CD4-positive, alpha-beta memory T cell (primary cell): ENCODE measurements around the gene CDK11A. TPM values are rescaled to one million over a fixed set of nuclear protein-coding genes. Genes with fewer than 3 reads are reported as not detected.
A peak's percentile ranks its signal among the peaks of the same experiment; 100 is the strongest.
"Not testable (repeated sequence)": the region's sequence is repeated elsewhere in the genome, so short reads cannot be mapped to it uniquely, and the experiment has no call there.

ENCODE experiments used
- CTCF ChIA-PET: fragments of 350-600 bp; sonication (Branson Sonifier 250); formaldehyde crosslinking; loops from one replicate; lab custom pipeline; 2021; ENCODE audit warnings: inconsistent platforms; ENCODE audit not compliant: partially characterized antibody; lab: Charles Lee
- POLR2A ChIA-PET: fragments of 350-600 bp; sonication (Branson Sonifier 250); formaldehyde crosslinking; loops from one replicate; lab custom pipeline; 2021; ENCODE audit not compliant: partially characterized antibody; lab: Charles Lee
- DNase-seq, 5 donors: peaks; one replicate each; pipeline versions ENCODE4 v3.0.0 to v3.0.0-alpha.2; 2020 to 2022; ENCODE audit warnings: mixed read lengths in 1 of 5
- H3K27ac ChIP-seq: one replicate; pipeline ENCODE4 v1.7.0; 2013; ENCODE audit warnings: low read depth, low read length
- H3K27me3 ChIP-seq: 2 replicates; pipeline ENCODE4 v1.7.0; 2013; ENCODE audit warnings: mild to moderate bottlenecking, low read length, moderate library complexity; ENCODE audit not compliant: insufficient read depth
- H3K36me3 ChIP-seq: 2 replicates; pipeline ENCODE4 v1.7.0; 2013; ENCODE audit warnings: mild to moderate bottlenecking, low read length, moderate library complexity; ENCODE audit not compliant: insufficient read depth
- H3K4me1 ChIP-seq: 2 replicates; pipeline ENCODE4 v1.7.0; 2013; ENCODE audit warnings: mild to moderate bottlenecking, low read length, moderate library complexity; ENCODE audit not compliant: insufficient read depth
- H3K4me3 ChIP-seq, 2 donors: one replicate each; pipeline ENCODE4 v1.7.0; 2013; ENCODE audit warnings: low read length in 2 of 2, mild to moderate bottlenecking in 1 of 2
- H3K9me3 ChIP-seq, 2 donors: one replicate each; pipeline ENCODE4 v1.7.0; 2013; ENCODE audit warnings: low read length in 2 of 2, control low read depth in 1 of 2; ENCODE audit not compliant: control insufficient read depth in 1 of 2
- H3K27ac Mint-ChIP-seq, 7 donors: one replicate each; pipeline ENCODE4 v1.8.0; 2020 to 2021; ENCODE audit warnings: mixed read lengths in 7 of 7, mild to moderate bottlenecking in 6 of 7, inconsistent platforms in 3 of 7, moderate library complexity in 3 of 7
- H3K27me3 Mint-ChIP-seq, 2 donors: one replicate each; pipeline ENCODE4 v1.8.0; 2020 to 2021; ENCODE audit warnings: mixed read lengths in 2 of 2
- H3K36me3 Mint-ChIP-seq, 2 donors: one replicate each; pipeline ENCODE4 v1.8.0; 2020 to 2021; ENCODE audit warnings: mixed read lengths in 2 of 2, inconsistent platforms in 1 of 2, mild to moderate bottlenecking in 1 of 2
- H3K4me1 Mint-ChIP-seq, 4 donors: one replicate each; pipeline ENCODE4 v1.8.0; 2020 to 2021; ENCODE audit warnings: mixed read lengths in 4 of 4, mild to moderate bottlenecking in 1 of 4
- H3K4me3 Mint-ChIP-seq, 8 donors: one replicate each; pipeline ENCODE4 v1.8.0; 2020 to 2021; ENCODE audit warnings: mixed read lengths in 8 of 8, mild to moderate bottlenecking in 7 of 8, moderate library complexity in 6 of 8, inconsistent platforms in 3 of 8
- H3K9me3 Mint-ChIP-seq, 8 donors: one replicate each; pipeline ENCODE4 v1.8.0; 2020 to 2021; ENCODE audit warnings: mixed read lengths in 8 of 8, mild to moderate bottlenecking in 5 of 8, inconsistent platforms in 3 of 8, moderate library complexity in 1 of 8
- intact Hi-C: fragments of 100-400 bp; cut with micrococcal nuclease; formaldehyde crosslinking; loops from one replicate; pipeline ENCODE4 v1.15.1; 2023
- polyA plus RNA-seq, 2 donors: library from polyadenylated mRNA; unstranded; fragments of 300-500 nt; fragmentation: Illumina TruSeq; gene quantifications; one replicate each; pipeline ENCODE4 v1.2.3, GENCODE V29; 2021
- total RNA-seq, 2 experiments: library from RNA; stranded (reverse); gene quantifications; one replicate each; pipeline ENCODE4 v1.2.3, GENCODE V29; 2021

Gene CDK11A
- total and polyA plus RNA-seq, 4 experiments from 2014 or later, result 7.2 to 162 (median 86.1) TPM

GRCh38 chr1:1702506-1702905 is 21.7 kb downstream of the CDK11A start:
- H3K27ac Mint-ChIP-seq, POLR2A ChIA-PET, H3K4me3 Mint-ChIP-seq: not testable (repeated sequence)

GRCh38 chr1:1700557-1700956 is 23.6 kb downstream of the CDK11A start:
- H3K27ac Mint-ChIP-seq, H3K9me3 ChIP-seq, H3K4me3 ChIP-seq, H3K9me3 Mint-ChIP-seq, H3K4me1 ChIP-seq, intact Hi-C loops, H3K27me3 Mint-ChIP-seq, CTCF ChIA-PET, H3K36me3 ChIP-seq, H3K36me3 Mint-ChIP-seq, H3K27me3 ChIP-seq, DNase-seq, POLR2A ChIA-PET, H3K4me3 Mint-ChIP-seq, H3K27ac ChIP-seq: not testable (repeated sequence)
- H3K4me1 Mint-ChIP-seq, result peaks cover 2 to 12% (median 6%) of the 10 kb centered on the region in 4 donors

More at GRCh38 chr1:1702506-1702905, 21.7 kb downstream of the CDK11A start:
- DNase-seq, H3K27ac ChIP-seq, H3K4me1 ChIP-seq, CTCF ChIA-PET, H3K4me1 Mint-ChIP-seq, H3K27me3 Mint-ChIP-seq, H3K36me3 Mint-ChIP-seq, intact Hi-C loops, H3K27me3 ChIP-seq, H3K4me3 ChIP-seq, H3K9me3 ChIP-seq, H3K36me3 ChIP-seq, H3K9me3 Mint-ChIP-seq: not testable (repeated sequence)

- H3K27ac Mint-ChIP-seq, H3K27me3 Mint-ChIP-seq, H3K4me3 Mint-ChIP-seq, H3K4me1 ChIP-seq, POLR2A ChIA-PET, CTCF ChIA-PET, H3K36me3 Mint-ChIP-seq, H3K9me3 ChIP-seq, H3K36me3 ChIP-seq, DNase-seq, H3K9me3 Mint-ChIP-seq, H3K4me3 ChIP-seq, intact Hi-C loops, H3K27me3 ChIP-seq, H3K27ac ChIP-seq: not testable (repeated sequence)
- peaks cover 2 to 12% (median 6%) of the 10 kb centered on the region in 4 donors for H3K4me1 Mint-ChIP-seq
Observed at GRCh38 chr1:1700067-1700466, 24.1 kb downstream of the CDK11A start.

- intact Hi-C loops, result loop anchor here (10.0 kb wide), 1 partner anchor 46 kb away; no protein-coding TSS in a partner anchor
- POLR2A ChIA-PET, H3K27ac Mint-ChIP-seq, H3K4me3 ChIP-seq, CTCF ChIA-PET, H3K36me3 ChIP-seq, DNase-seq, H3K27me3 Mint-ChIP-seq, H3K36me3 Mint-ChIP-seq, H3K4me1 ChIP-seq, H3K9me3 ChIP-seq, H3K9me3 Mint-ChIP-seq, H3K27ac ChIP-seq, H3K4me3 Mint-ChIP-seq, H3K27me3 ChIP-seq: not testable (repeated sequence)
- H3K4me1 Mint-ChIP-seq, result peaks cover 2 to 12% (median 6%) of the 10 kb centered on the region in 4 donors
Observed at GRCh38 chr1:1699061-1699460, 25.1 kb downstream of the CDK11A start.

GRCh38 chr1:1697358-1698183 is 26.6 kb downstream of the CDK11A start:
- H3K27ac ChIP-seq, POLR2A ChIA-PET, CTCF ChIA-PET, H3K36me3 Mint-ChIP-seq, H3K27ac Mint-ChIP-seq, H3K36me3 ChIP-seq, H3K4me3 Mint-ChIP-seq, H3K27me3 ChIP-seq, DNase-seq, H3K27me3 Mint-ChIP-seq, H3K9me3 Mint-ChIP-seq, H3K4me3 ChIP-seq, H3K9me3 ChIP-seq, H3K4me1 ChIP-seq: not testable (repeated sequence)
- intact Hi-C loops, result loop anchor here (10.0 kb wide), 1 partner anchor 47 kb away; no protein-coding TSS in a partner anchor
- H3K4me1 Mint-ChIP-seq, result peaks cover 2 to 12% (median 6%) of the 10 kb centered on the region in 4 donors

- CTCF ChIA-PET, H3K36me3 Mint-ChIP-seq, H3K36me3 ChIP-seq, H3K27ac ChIP-seq, DNase-seq, H3K4me3 ChIP-seq, POLR2A ChIA-PET, H3K4me1 ChIP-seq, H3K27me3 Mint-ChIP-seq, H3K9me3 ChIP-seq, H3K9me3 Mint-ChIP-seq, H3K27me3 ChIP-seq: not testable (repeated sequence)
- intact Hi-C loops, result loop anchor here (10.0 kb wide), 1 partner anchor 48 kb away; no protein-coding TSS in a partner anchor
- peaks cover 2 to 12% (median 6%) of the 10 kb centered on the region in 4 donors for H3K4me1 Mint-ChIP-seq
- peak overlapping the region in 3 of 7 donors; percentile 10 to 60 (median 51) for H3K27ac Mint-ChIP-seq
- H3K4me3 Mint-ChIP-seq, result peak overlapping the region in 3 of 8 donors; percentile 7 to 40 (median 9)
Observed at GRCh38 chr1:1696431-1697357, 27.5 kb downstream of the CDK11A start.
